ENCODE data around the gene ZMAT3.
"Not testable (repeated sequence)": the region's sequence is repeated elsewhere in the genome, so short reads cannot be mapped to it uniquely, and the experiment has no call there.

The ZMAT3 gene

DNA sequence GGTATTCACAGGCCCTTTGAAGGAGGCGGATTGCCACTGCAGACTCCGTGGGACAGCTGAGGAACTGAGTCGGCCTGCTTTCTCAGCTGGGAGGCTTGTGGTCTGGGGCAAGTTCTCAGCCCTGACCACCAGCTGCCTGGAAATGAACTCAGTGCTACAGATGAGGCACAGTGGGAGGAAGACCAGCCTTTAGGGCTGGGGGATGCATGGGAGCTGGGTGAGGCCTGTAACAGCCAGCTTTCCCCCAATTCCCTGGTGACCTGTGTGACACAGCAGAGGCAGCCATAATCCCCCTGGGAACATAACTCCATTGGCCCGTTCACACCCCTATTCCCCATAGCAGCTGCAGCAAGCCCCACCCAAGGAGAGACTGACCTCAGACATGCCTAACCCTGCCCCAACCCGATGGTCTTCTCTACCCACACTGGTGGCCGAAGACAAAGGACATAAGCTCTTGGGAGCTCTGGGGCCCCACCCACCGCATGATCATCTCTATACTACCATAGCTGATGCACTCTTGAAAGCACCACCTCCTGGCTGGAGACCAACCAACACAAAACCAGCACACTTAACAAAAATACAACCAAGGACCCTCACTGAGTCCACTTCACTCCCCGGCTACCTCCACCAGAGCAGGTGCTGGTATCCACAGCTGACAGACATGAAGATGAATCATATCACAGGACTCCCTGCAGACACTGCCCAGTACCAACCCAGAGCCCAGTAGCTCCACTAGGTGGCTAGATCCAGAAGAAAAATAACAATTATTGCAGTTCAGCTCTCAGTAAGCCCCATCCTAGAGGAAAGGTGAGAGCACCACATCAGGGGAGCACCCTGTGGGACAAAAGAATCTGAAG lies 24.9 kb downstream of the ZMAT3 start:
- Histone ChIP-seq H3K18ac (ENCODE audit: low read depth in 1 of 2, low read length in 2 of 2) (peak overlapping the region in 1 of 2 experiments; percentile 55), H3K23ac (ENCODE audit: low read length in 2 of 2) (no peak overlapping the region), H2BK15ac (ENCODE audit: low read depth, poor library complexity, severe bottlenecking) (no peak overlapping the region), H3K14ac (ENCODE audit: low read length in 2 of 2) (peak overlapping the region in 1 of 2 experiments; percentile 19), H2BK120ac (ENCODE audit: low read depth, low read length) (no peak overlapping the region), H2AK5ac (ENCODE audit: low read length, severe bottlenecking) (no peak overlapping the region), H3K9ac (ENCODE audit: low read length) (no peak overlapping the region), H3K4ac (ENCODE audit: low read depth in 1 of 2, low read length in 2 of 2) (peak overlapping the region in 1 of 2 experiments; percentile 39), H2BK12ac (ENCODE audit: low read length in 2 of 2) (no peak overlapping the region), H3K27ac (ENCODE audit: low read length, poor library complexity, severe bottlenecking) (peak overlapping the region; percentile 52), H3K27me3 (ENCODE audit: control insufficient read depth in 1 of 2, insufficient read depth in 1 of 2, low read length in 2 of 2) (no peaks in the 10 kb centered on the region), H3K4me1 (ENCODE audit: control insufficient read depth, insufficient read depth, low read depth, low read length) (peaks cover 11% of the 10 kb centered on the region), H3K9me3 (ENCODE audit: control insufficient read depth, low read length) (no peaks in the 10 kb centered on the region), H3K4me3 (ENCODE audit: insufficient read depth in 1 of 2, low read depth in 1 of 2, low read length in 2 of 2) (no peak overlapping the region), H2BK5ac (ENCODE audit: low read depth, low read length, poor library complexity, severe bottlenecking) (no peak overlapping the region), H3K36me3 (ENCODE audit: control insufficient read depth in 1 of 2, insufficient read depth in 2 of 2, low read depth in 1 of 2, low read length in 2 of 2) (peaks cover 6 to 13% of the 10 kb centered on the region in 2 experiments), H4K91ac (ENCODE audit: low read length) (peak overlapping the region; percentile 66), H3K79me1 (replicated peaks; ENCODE audit: low read length, poor library complexity, severe bottlenecking) (no peaks in the 10 kb centered on the region), H3K4me2 (ENCODE audit: low read length, poor library complexity, severe bottlenecking) (no peak overlapping the region), H4K8ac (ENCODE audit: low read length) (peak overlapping the region; percentile 7), H2AFZ (ENCODE audit: low read depth, low read length) (no peak overlapping the region)
- 92% methylated on average over 8 of the region's 8 CpGs for WGBS
- no peak for DNase-seq

DNA sequence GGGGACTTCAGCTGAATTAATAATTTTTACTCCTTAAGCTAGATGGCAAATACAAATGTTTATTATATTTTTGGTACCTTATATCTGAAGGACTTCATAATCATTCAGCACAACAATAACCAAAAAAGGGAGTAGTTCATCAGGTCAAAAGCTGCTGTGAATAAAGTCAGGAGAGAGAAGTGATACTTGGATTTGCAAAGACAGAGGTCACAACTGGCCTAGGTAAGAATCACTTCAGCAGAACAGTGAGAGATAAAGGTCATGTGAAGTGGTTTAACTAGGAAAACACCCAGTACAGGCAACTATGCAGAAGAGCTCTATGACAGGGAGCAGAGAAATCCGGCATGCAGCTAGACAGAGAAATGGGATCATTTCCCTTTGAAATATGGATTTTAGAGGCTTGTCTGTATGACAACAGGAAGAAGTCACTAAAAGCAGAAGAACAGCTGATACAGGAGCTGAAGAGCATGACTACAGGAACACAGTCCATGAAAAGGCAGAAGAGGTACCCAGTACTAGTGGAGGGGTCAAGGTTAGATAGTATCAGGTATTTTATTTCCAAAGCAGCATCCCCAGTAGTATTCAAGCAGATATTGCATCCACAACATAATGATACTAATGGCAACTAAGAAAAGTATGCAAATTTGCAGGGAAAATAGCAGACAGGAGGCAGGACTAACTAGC lies 25.7 kb downstream of the ZMAT3 start:
- Histone ChIP-seq H3K4me1 (ENCODE audit: control insufficient read depth, insufficient read depth, low read depth, low read length) (peaks cover 11% of the 10 kb centered on the region), H2AFZ (ENCODE audit: low read depth, low read length) (no peak overlapping the region), H3K27me3 (ENCODE audit: control insufficient read depth in 1 of 2, insufficient read depth in 1 of 2, low read length in 2 of 2) (no peaks in the 10 kb centered on the region), H3K14ac (ENCODE audit: low read length in 2 of 2) (no peak overlapping the region), H3K23ac (ENCODE audit: low read length in 2 of 2) (no peak overlapping the region), H3K9me3 (ENCODE audit: control insufficient read depth, low read length) (no peaks in the 10 kb centered on the region), H2BK5ac (ENCODE audit: low read depth, low read length, poor library complexity, severe bottlenecking) (no peak overlapping the region), H3K18ac (ENCODE audit: low read depth in 1 of 2, low read length in 2 of 2) (no peak overlapping the region), H3K4ac (ENCODE audit: low read depth in 1 of 2, low read length in 2 of 2) (no peak overlapping the region), H4K91ac (ENCODE audit: low read length) (no peak overlapping the region), H3K4me2 (ENCODE audit: low read length, poor library complexity, severe bottlenecking) (no peak overlapping the region), H3K9ac (ENCODE audit: low read length) (no peak overlapping the region), H3K36me3 (ENCODE audit: control insufficient read depth in 1 of 2, insufficient read depth in 2 of 2, low read depth in 1 of 2, low read length in 2 of 2) (peaks cover 6 to 8% of the 10 kb centered on the region in 2 experiments), H2BK15ac (ENCODE audit: low read depth, poor library complexity, severe bottlenecking) (no peak overlapping the region), H4K8ac (ENCODE audit: low read length) (no peak overlapping the region), H2BK12ac (ENCODE audit: low read length in 2 of 2) (no peak overlapping the region), H2BK120ac (ENCODE audit: low read depth, low read length) (no peak overlapping the region), H3K79me1 (replicated peaks; ENCODE audit: low read length, poor library complexity, severe bottlenecking) (no peaks in the 10 kb centered on the region), H2AK5ac (ENCODE audit: low read length, severe bottlenecking) (no peak overlapping the region), H3K27ac (ENCODE audit: low read length, poor library complexity, severe bottlenecking) (peak overlapping the region; percentile 52), H3K4me3 (ENCODE audit: insufficient read depth in 1 of 2, low read depth in 1 of 2, low read length in 2 of 2) (no peak overlapping the region)
- no peak for DNase-seq
- WGBS = 56% methylated on average over 1 of the region's 1 CpG

DNA sequence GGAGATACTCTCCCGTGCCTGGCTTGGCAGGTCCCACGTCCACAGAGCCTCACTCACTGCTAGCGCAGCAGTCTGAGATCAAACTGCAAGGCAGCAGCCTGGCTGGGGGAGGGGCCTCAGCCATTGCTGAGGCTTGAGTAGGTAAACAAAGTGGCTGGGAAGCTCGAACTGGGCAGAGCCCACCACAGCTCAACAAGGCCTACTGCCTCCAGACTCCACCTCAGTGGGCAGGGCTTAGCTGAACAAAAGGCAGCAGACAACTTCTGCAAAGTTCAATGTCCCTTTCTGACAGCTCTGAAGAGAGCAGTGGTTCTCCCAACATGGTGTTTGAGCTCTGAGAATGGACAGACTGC lies 32.7 kb downstream of the ZMAT3 start:
- Histone ChIP-seq H3K27ac (ENCODE audit: low read length, poor library complexity, severe bottlenecking) (peak overlapping the region; percentile 93), H3K4me1 (ENCODE audit: control insufficient read depth, insufficient read depth, low read depth, low read length) (peaks cover 22% of the 10 kb centered on the region), H2AK5ac (ENCODE audit: low read length, severe bottlenecking) (peak overlapping the region; percentile 57), H3K36me3 (ENCODE audit: control insufficient read depth in 1 of 2, insufficient read depth in 2 of 2, low read depth in 1 of 2, low read length in 2 of 2) (peaks cover 17 to 40% of the 10 kb centered on the region in 2 experiments)
- H2BK120ac ChIP-seq (ENCODE audit: low read depth, low read length); H3K4ac ChIP-seq (ENCODE audit: low read depth in 1 of 2, low read length in 2 of 2); H3K23ac ChIP-seq (ENCODE audit: low read length in 2 of 2); H3K4me3 ChIP-seq (ENCODE audit: insufficient read depth in 1 of 2, low read depth in 1 of 2, low read length in 2 of 2); DNase-seq; H2BK5ac ChIP-seq (ENCODE audit: low read depth, low read length, poor library complexity, severe bottlenecking); H3K9ac ChIP-seq (ENCODE audit: low read length); H4K8ac ChIP-seq (ENCODE audit: low read length); H3K14ac ChIP-seq (ENCODE audit: low read length in 2 of 2); H4K91ac ChIP-seq (ENCODE audit: low read length); H2AFZ ChIP-seq (ENCODE audit: low read depth, low read length); H3K27me3 ChIP-seq (ENCODE audit: control insufficient read depth in 1 of 2, insufficient read depth in 1 of 2, low read length in 2 of 2); H2BK12ac ChIP-seq (ENCODE audit: low read length in 2 of 2); H2BK15ac ChIP-seq (ENCODE audit: low read depth, poor library complexity, severe bottlenecking); H3K79me1 ChIP-seq (replicated peaks; ENCODE audit: low read length, poor library complexity, severe bottlenecking); H3K9me3 ChIP-seq (ENCODE audit: control insufficient read depth, low read length); H3K4me2 ChIP-seq (ENCODE audit: low read length, poor library complexity, severe bottlenecking); H3K18ac ChIP-seq (ENCODE audit: low read depth in 1 of 2, low read length in 2 of 2): not testable (repeated sequence)
- WGBS = 68% methylated on average over 4 of the region's 4 CpGs

DNA sequence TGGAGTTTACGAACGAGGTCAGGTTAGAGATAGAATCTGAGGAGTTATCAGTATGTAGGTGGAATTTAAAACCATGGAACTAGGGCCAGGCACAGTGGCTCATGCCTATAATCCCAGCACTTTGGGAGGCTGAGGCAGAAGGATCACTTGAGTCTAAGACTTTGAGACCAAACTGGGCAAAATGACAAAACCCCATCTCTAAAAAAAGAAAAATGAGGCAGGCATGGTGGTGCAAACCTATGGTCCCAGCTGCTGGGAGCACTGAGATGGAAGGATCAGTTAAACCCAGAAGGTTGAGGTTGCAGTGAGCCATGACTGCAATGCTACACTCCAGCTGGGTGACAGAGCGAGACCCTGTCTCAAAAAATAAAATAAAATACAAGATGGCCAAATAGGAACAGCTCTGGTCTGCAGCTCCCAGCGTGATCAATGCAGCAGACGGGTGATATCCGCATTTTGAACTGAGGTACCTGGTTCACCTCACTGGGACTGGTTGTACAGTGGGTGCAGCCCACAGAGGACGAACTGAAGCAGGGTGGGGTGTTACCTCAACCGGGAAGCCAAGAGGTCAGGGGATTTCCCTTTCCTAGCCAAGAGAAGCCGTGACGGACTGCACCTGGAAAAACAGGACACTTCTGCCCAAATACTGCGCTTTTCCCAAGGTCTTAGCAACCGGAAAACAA lies 33.3 kb downstream of the ZMAT3 start:
- Histone ChIP-seq H2BK12ac (ENCODE audit: low read length in 2 of 2) (no peak overlapping the region), H4K91ac (ENCODE audit: low read length) (no peak overlapping the region), H3K14ac (ENCODE audit: low read length in 2 of 2) (no peak overlapping the region), H3K36me3 (ENCODE audit: control insufficient read depth in 1 of 2, insufficient read depth in 2 of 2, low read depth in 1 of 2, low read length in 2 of 2) (peaks cover 17 to 40% of the 10 kb centered on the region in 2 experiments), H4K8ac (ENCODE audit: low read length) (no peak overlapping the region), H3K4me1 (ENCODE audit: control insufficient read depth, insufficient read depth, low read depth, low read length) (peaks cover 22% of the 10 kb centered on the region), H3K79me1 (replicated peaks; ENCODE audit: low read length, poor library complexity, severe bottlenecking) (peaks cover 2% of the 10 kb centered on the region), H2AFZ (ENCODE audit: low read depth, low read length) (no peak overlapping the region), H3K23ac (ENCODE audit: low read length in 2 of 2) (no peak overlapping the region), H2BK120ac (ENCODE audit: low read depth, low read length) (no peak overlapping the region), H3K18ac (ENCODE audit: low read depth in 1 of 2, low read length in 2 of 2) (peak overlapping the region in 1 of 2 experiments; percentile 33), H3K27me3 (ENCODE audit: control insufficient read depth in 1 of 2, insufficient read depth in 1 of 2, low read length in 2 of 2) (no peaks in the 10 kb centered on the region), H3K9ac (ENCODE audit: low read length) (no peak overlapping the region), H3K27ac (ENCODE audit: low read length, poor library complexity, severe bottlenecking) (peak overlapping the region; percentile 93), H3K9me3 (ENCODE audit: control insufficient read depth, low read length) (no peaks in the 10 kb centered on the region), H3K4me3 (ENCODE audit: insufficient read depth in 1 of 2, low read depth in 1 of 2, low read length in 2 of 2) (peak overlapping the region in 1 of 2 experiments; percentile 25), H3K4me2 (ENCODE audit: low read length, poor library complexity, severe bottlenecking) (peak overlapping the region; percentile 16), H2BK15ac (ENCODE audit: low read depth, poor library complexity, severe bottlenecking) (no peak overlapping the region), H3K4ac (ENCODE audit: low read depth in 1 of 2, low read length in 2 of 2) (no peak overlapping the region), H2BK5ac (ENCODE audit: low read depth, low read length, poor library complexity, severe bottlenecking) (no peak overlapping the region), H2AK5ac (ENCODE audit: low read length, severe bottlenecking) (peak overlapping the region; percentile 57)
- DNase-seq = no peak
- WGBS = 91% methylated on average over 12 of the region's 12 CpGs

Measured in mesenchymal stem cell (in vitro differentiated cells and primary cell).